Measurements from ENCODE around the gene B3GLCT.

- TF ChIP-seq, protein P1, sequence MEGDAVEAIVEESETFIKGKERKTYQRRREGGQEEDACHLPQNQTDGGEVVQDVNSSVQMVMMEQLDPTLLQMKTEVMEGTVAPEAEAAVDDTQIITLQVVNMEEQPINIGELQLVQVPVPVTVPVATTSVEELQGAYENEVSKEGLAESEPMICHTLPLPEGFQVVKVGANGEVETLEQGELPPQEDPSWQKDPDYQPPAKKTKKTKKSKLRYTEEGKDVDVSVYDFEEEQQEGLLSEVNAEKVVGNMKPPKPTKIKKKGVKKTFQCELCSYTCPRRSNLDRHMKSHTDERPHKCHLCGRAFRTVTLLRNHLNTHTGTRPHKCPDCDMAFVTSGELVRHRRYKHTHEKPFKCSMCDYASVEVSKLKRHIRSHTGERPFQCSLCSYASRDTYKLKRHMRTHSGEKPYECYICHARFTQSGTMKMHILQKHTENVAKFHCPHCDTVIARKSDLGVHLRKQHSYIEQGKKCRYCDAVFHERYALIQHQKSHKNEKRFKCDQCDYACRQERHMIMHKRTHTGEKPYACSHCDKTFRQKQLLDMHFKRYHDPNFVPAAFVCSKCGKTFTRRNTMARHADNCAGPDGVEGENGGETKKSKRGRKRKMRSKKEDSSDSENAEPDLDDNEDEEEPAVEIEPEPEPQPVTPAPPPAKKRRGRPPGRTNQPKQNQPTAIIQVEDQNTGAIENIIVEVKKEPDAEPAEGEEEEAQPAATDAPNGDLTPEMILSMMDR (IDR thresholded peaks at IDR 0.05), result no peak
- TF ChIP-seq POLR2A (IDR thresholded peaks at IDR 0.05), result no peak
Measured at GRCh38 chr13:31204592-31204991, 4.8 kb downstream of the B3GLCT start.
